ENCODE measurements around the gene ALG14.

DNA sequence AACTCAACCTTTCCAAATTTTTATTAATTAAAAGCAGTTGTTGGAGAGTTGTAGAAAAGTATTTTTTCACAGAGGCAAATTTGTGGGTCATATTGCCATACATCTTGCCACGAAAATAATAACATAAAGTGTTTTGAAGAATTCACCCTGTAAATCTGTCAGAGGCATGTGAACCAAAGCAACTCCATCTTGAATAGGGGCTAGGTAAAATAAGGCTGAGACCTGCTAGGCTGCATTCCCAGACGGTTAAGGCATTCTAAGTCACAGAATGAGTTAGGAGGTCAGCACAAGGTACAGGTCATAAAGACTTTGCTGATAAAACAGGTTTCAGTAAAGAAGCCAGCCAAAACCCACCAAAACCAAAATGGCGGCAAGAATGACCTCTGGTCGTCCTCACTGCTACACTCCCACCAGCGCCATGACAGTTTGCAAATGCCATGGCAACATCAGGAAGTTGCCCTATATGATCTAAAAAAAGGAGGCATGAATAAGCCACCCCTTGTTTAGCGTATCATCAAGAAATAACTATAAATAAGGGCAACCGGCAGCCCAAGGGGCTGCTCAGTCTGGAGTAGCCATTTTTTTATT is 141.4 kb downstream of the ALG14 start:
- TF ChIP-seq, protein P1, sequence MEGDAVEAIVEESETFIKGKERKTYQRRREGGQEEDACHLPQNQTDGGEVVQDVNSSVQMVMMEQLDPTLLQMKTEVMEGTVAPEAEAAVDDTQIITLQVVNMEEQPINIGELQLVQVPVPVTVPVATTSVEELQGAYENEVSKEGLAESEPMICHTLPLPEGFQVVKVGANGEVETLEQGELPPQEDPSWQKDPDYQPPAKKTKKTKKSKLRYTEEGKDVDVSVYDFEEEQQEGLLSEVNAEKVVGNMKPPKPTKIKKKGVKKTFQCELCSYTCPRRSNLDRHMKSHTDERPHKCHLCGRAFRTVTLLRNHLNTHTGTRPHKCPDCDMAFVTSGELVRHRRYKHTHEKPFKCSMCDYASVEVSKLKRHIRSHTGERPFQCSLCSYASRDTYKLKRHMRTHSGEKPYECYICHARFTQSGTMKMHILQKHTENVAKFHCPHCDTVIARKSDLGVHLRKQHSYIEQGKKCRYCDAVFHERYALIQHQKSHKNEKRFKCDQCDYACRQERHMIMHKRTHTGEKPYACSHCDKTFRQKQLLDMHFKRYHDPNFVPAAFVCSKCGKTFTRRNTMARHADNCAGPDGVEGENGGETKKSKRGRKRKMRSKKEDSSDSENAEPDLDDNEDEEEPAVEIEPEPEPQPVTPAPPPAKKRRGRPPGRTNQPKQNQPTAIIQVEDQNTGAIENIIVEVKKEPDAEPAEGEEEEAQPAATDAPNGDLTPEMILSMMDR (conservative IDR thresholded peaks at IDR 0.05 in 1 of 2, IDR thresholded peaks at IDR 0.05 in 1 of 2; ENCODE audit: extremely low read depth in 1 of 2, insufficient read depth in 1 of 2, low read depth in 1 of 2, low read length in 2 of 2), result no peak
- no peak for TF ChIP-seq EZH2 (IDR thresholded peaks at IDR 0.05; ENCODE audit: borderline replicate concordance, low read length)
